Daoy (cell line): ENCODE measurements around the gene TMEM174. TPM values are rescaled to one million over a fixed set of nuclear protein-coding genes. Genes with fewer than 3 reads are reported as not detected.

Experiments
- DNase-seq: peaks from one replicate; pipeline ENCODE4 v3.0.0-alpha.2; 2015; ENCODE audit warnings: low read depth
- total RNA-seq: library from RNA; depleted of rRNA; stranded (reverse); fragments of >200 nt; shearing (Covaris generic); gene quantifications from 2 replicates; pipeline ENCODE4 v1.2.3, GENCODE V29; 2014; rRNA removed

TMEM174 gene
- total RNA-seq, 1 experiment from 2014 or later, result not detected

- no peak for DNase-seq
Measured at GRCh38 chr5:73222173-73222572, 49.2 kb downstream of the TMEM174 start.

Other genes starting within 250 kb of the TMEM174 start
- 6.0 and 8.2 TPM in 2 replicates for gene FCHO2, start 217.2 kb upstream of the TMEM174 start, total RNA-seq
- 1.5 and 4.6 TPM in 2 replicates for gene TMEM171, start 52.6 kb upstream of the TMEM174 start, total RNA-seq